Subcutaneous abdominal adipose tissue (tissue), 5 donors: ENCODE measurements around the gene AP3S1.
"Not testable (repeated sequence)": the region's sequence is repeated elsewhere in the genome, so short reads cannot be mapped to it uniquely, and the experiment has no call there.

Experiments used
- H3K27ac ChIP-seq: one replicate; pipeline ENCODE4 v1.7.0; 2013; ENCODE audit warnings: low read depth, mild to moderate bottlenecking, inconsistent platforms, low read length, moderate library complexity
- H3K27me3 ChIP-seq, 5 donors: one replicate each; pipeline ENCODE4 v1.7.0; 2013; ENCODE audit warnings: low read length in 5 of 5, inconsistent platforms in 1 of 5; ENCODE audit not compliant: control insufficient read depth in 5 of 5, insufficient read depth in 4 of 5
- H3K36me3 ChIP-seq, 5 donors: one replicate each; pipeline ENCODE4 v1.7.0; 2013; ENCODE audit warnings: low read length in 5 of 5; ENCODE audit not compliant: control insufficient read depth in 5 of 5, insufficient read depth in 5 of 5
- H3K4me1 ChIP-seq, 5 donors: one replicate each; pipeline ENCODE4 v1.7.0; 2013; ENCODE audit warnings: low read length in 5 of 5, mild to moderate bottlenecking in 3 of 5, moderate library complexity in 1 of 5; ENCODE audit not compliant: control insufficient read depth in 5 of 5, insufficient read depth in 5 of 5
- H3K4me3 ChIP-seq, 5 donors: one replicate each; pipeline ENCODE4 v1.7.0; 2013; ENCODE audit warnings: low read length in 5 of 5, low read depth in 1 of 5
- H3K9ac ChIP-seq, 5 donors: one replicate each; pipeline ENCODE4 v1.7.0; 2013; ENCODE audit warnings: low read length in 5 of 5, mild to moderate bottlenecking in 4 of 5, moderate library complexity in 3 of 5
- H3K9me3 ChIP-seq, 5 donors: one replicate each; pipeline ENCODE4 v1.7.0; 2013; ENCODE audit warnings: low read length in 5 of 5; ENCODE audit not compliant: control insufficient read depth in 5 of 5
- donor health status: healthy.
- donor health status: healthy.
- donor health status: healthy.
- donor health status: healthy.
- donor health status: healthy.

AP3S1 gene

GRCh38 chr5:115841382-115842088 is at the start of gene AP3S1, which contains the start of gene ATG12:
Gene AP3S1, plus strand, starts transcription at chr5:115841935. Its CDS starts 103 bp downstream, at chr5:115842038.
Gene ATG12, minus strand, starts transcription at chr5:115841565. Its CDS starts 13 bp downstream, at chr5:115841552.
- Histone ChIP-seq H3K36me3 (peaks cover 5 to 11% (median 8%) of the 10 kb centered on the region in 5 donors), H3K9ac (peak within 1 kb of the TSS; percentile 75 to 91 (median 90)), H3K4me3 (peak within 1 kb of the TSS; percentile 91 to 99 (median 96)), H3K27ac (peak within 1 kb of the TSS; percentile 92), H3K27me3 (no peaks in the 10 kb centered on the region), H3K4me1 (peaks cover 3 to 59% (median 56%) of the 10 kb centered on the region in 5 donors), H3K9me3 (no peaks in the 10 kb centered on the region)

GRCh38 chr5:115795700-115796099 is 46.0 kb upstream of the AP3S1 start:
- Histone ChIP-seq H3K27ac (peak overlapping the region; percentile 71), H3K4me1 (peaks cover 0 to 34% (median 18%) of the 10 kb centered on the region in 5 donors), H3K9me3 (no peaks in the 10 kb centered on the region), H3K4me3 (no peak overlapping the region), H3K27me3 (no peaks in the 10 kb centered on the region), H3K9ac (no peak overlapping the region), H3K36me3 (no peaks in the 10 kb centered on the region)

- Histone ChIP-seq H3K27me3 (no peaks in the 10 kb centered on the region), H3K9me3 (no peaks in the 10 kb centered on the region), H3K27ac (peak overlapping the region; percentile 71), H3K9ac (no peak overlapping the region), H3K4me3 (no peak overlapping the region), H3K4me1 (peaks cover 0 to 34% (median 18%) of the 10 kb centered on the region in 5 donors), H3K36me3 (no peaks in the 10 kb centered on the region)
Measured at GRCh38 chr5:115796656-115797055, 45.1 kb upstream of the AP3S1 start.

- Histone ChIP-seq H3K4me3 (no peak overlapping the region), H3K9ac (no peak overlapping the region), H3K9me3 (no peaks in the 10 kb centered on the region), H3K27me3 (no peaks in the 10 kb centered on the region), H3K27ac (peak overlapping the region; percentile 73), H3K36me3 (peaks cover 0 to 4% (median 0%) of the 10 kb centered on the region in 5 donors), H3K4me1 (peaks cover 0 to 34% (median 21%) of the 10 kb centered on the region in 5 donors)
Measured at GRCh38 chr5:115798252-115798651, 43.5 kb upstream of the AP3S1 start.

- H3K27ac ChIP-seq: no peak overlapping the region
- no peaks in the 10 kb centered on the region for H3K27me3 ChIP-seq
- no peaks in the 10 kb centered on the region for H3K9me3 ChIP-seq
- H3K4me1 ChIP-seq: peaks cover 0 to 34% (median 21%) of the 10 kb centered on the region in 5 donors
- no peak overlapping the region for H3K9ac ChIP-seq
- H3K4me3 ChIP-seq: no peak overlapping the region
- peaks cover 0 to 12% (median 7%) of the 10 kb centered on the region in 5 donors for H3K36me3 ChIP-seq
Measured at GRCh38 chr5:115800108-115800507, 41.6 kb upstream of the AP3S1 start.

- Histone ChIP-seq H3K27ac (no peak overlapping the region), H3K9ac (no peak overlapping the region), H3K9me3 (no peaks in the 10 kb centered on the region), H3K4me1 (peaks cover 0 to 30% (median 19%) of the 10 kb centered on the region in 5 donors), H3K27me3 (no peaks in the 10 kb centered on the region), H3K4me3 (no peak overlapping the region), H3K36me3 (peaks cover 0 to 22% (median 15%) of the 10 kb centered on the region in 5 donors)
Measured at GRCh38 chr5:115801152-115801551, 40.6 kb upstream of the AP3S1 start.

GRCh38 chr5:115801984-115802383 is 39.8 kb upstream of the AP3S1 start:
- no peaks in the 10 kb centered on the region for H3K27me3 ChIP-seq
- H3K4me1 ChIP-seq: peaks cover 0 to 24% (median 12%) of the 10 kb centered on the region in 5 donors
- H3K27ac ChIP-seq: no peak overlapping the region
- peaks cover 0 to 30% (median 18%) of the 10 kb centered on the region in 5 donors for H3K36me3 ChIP-seq
- H3K9me3 ChIP-seq: no peaks in the 10 kb centered on the region
- no peak overlapping the region for H3K9ac ChIP-seq
- H3K4me3 ChIP-seq: no peak overlapping the region

- peak overlapping the region in 1 of 5 donors; percentile 14 for H3K9ac ChIP-seq
Measured at GRCh38 chr5:115806986-115807653, 34.6 kb upstream of the AP3S1 start.

GRCh38 chr5:115807654-115808052 is 34.1 kb upstream of the AP3S1 start:
- peaks cover 0 to 65% (median 27%) of the 10 kb centered on the region in 5 donors for H3K36me3 ChIP-seq
- H3K27me3 ChIP-seq: no peaks in the 10 kb centered on the region
- H3K27ac ChIP-seq: peak overlapping the region; percentile 32
- no peak overlapping the region for H3K9ac ChIP-seq
- H3K4me3 ChIP-seq: no peak overlapping the region
- no peaks in the 10 kb centered on the region for H3K9me3 ChIP-seq
- H3K4me1 ChIP-seq: peaks cover 0 to 19% (median 3%) of the 10 kb centered on the region in 5 donors

More at GRCh38 chr5:115806986-115807653, 34.6 kb upstream of the AP3S1 start:
- Histone ChIP-seq H3K27ac (peak overlapping the region; percentile 32), H3K27me3 (no peaks in the 10 kb centered on the region), H3K9me3 (no peaks in the 10 kb centered on the region), H3K36me3 (peaks cover 0 to 61% (median 27%) of the 10 kb centered on the region in 5 donors), H3K4me3 (no peak overlapping the region), H3K4me1 (peaks cover 0 to 19% (median 3%) of the 10 kb centered on the region in 5 donors)

GRCh38 chr5:115808066-115808465 is 33.7 kb upstream of the AP3S1 start:
- H3K36me3 ChIP-seq: peaks cover 0 to 64% (median 27%) of the 10 kb centered on the region in 5 donors
- not testable (repeated sequence) for H3K4me3 ChIP-seq, H3K27me3 ChIP-seq, H3K9ac ChIP-seq, H3K9me3 ChIP-seq
- H3K27ac ChIP-seq: peak overlapping the region; percentile 16
- peaks cover 0 to 23% (median 3%) of the 10 kb centered on the region in 5 donors for H3K4me1 ChIP-seq
